ENCODE data around the gene NFS1. TPM values are rescaled to one million over a fixed set of nuclear protein-coding genes. Genes with fewer than 3 reads are reported as not detected.
A peak's percentile ranks its signal among the peaks of the same experiment; 100 is the strongest.

The NFS1 gene
- total RNA-seq, 1 experiment from 2014 or later: 75.8 TPM

DNA sequence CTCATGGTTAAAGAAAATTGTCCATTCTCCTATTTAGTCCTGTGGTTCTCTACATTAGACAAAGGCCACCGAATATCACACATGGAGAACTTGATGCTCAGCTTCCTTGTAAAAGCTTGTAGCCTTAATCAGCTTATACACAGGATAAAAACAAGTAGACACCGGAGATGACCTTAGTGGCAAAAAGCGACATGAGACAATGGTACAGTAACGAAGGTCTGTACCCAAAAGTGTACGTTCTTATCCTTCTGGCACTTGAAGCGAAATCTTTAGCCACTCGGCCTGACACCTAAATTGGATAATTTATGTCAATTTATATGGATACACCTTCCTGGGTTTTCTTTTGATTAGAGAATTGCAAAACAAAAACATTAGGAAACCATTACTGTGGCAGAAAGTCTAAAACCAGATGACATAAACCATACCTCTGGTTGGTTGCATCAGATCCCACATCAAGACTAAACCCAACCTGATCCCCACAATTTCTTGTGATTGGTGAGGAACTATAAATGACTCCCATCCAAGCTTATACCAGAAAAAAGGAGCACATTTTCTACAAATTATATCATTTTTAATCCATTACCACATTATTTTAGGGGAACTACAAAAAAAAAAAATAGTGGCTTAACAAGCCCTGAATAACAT lies 36.8 kb upstream of the NFS1 start:
- Histone ChIP-seq H3F3A (ENCODE audit: low read length, unreplicated experiment) (no peaks in the 10 kb centered on the region), H2AFZ (ENCODE audit: low read length) (no peak overlapping the region), H3K9me3 (ENCODE audit: low read length) (no peaks in the 10 kb centered on the region), H3K9ac (ENCODE audit: low read length) (no peak overlapping the region), H3K4me2 (ENCODE audit: low read length) (peak overlapping the region; percentile 20), H3K79me2 (ENCODE audit: low read length) (peaks cover 100% of the 10 kb centered on the region), H3K4me3 (ENCODE audit: low read length) (peak overlapping the region; percentile 15; the same call in 1 of the 2 replicates), H4K20me1 (ENCODE audit: low read length) (peaks cover 87% of the 10 kb centered on the region), H3K9me2 (replicated peaks; ENCODE audit: low read length) (no peaks in the 10 kb centered on the region), H3K4me1 (ENCODE audit: insufficient read depth, low read length) (peaks cover 37% of the 10 kb centered on the region), H3K27me3 (ENCODE audit: low read length) (no peaks in the 10 kb centered on the region), H3K27ac (ENCODE audit: low read length) (no peak overlapping the region), H3K36me3 (ENCODE audit: low read depth, low read length) (peaks cover 86% of the 10 kb centered on the region)
- intact Hi-C loops (cut with micrococcal nuclease): no loop called here
- ChIA-PET POLR2A (ENCODE audit: unreplicated experiment) (no interaction called here), CTCF (no interaction called here)
- TF ChIP-seq CTCF (conservative IDR thresholded peaks at IDR 0.05; ENCODE audit: low read depth, low read length) (no peak), EZH2 (IDR thresholded peaks at IDR 0.05; ENCODE audit: low read length, unreplicated experiment) (no peak), EZH2phosphoT487 (IDR thresholded peaks at IDR 0.05; ENCODE audit: borderline replicate concordance, low read length) (no peak)
- no peak for ATAC-seq
- DNase-seq: no peak
- BruUV-seq (replicated peaks): no TSS peak

GRCh38 chr20:35734777-35735649 lies 35.9 kb upstream of the NFS1 start:
- ATAC-seq: no peak
- no TSS peak for BruUV-seq (replicated peaks)
- intact Hi-C loops (cut with micrococcal nuclease): no loop called here

More at GRCh38 chr20:35734777-35735649, 35.9 kb upstream of the NFS1 start:
- Histone ChIP-seq H3K79me2 (ENCODE audit: low read length) (peaks cover 100% of the 10 kb centered on the region), H3K4me2 (ENCODE audit: low read length) (no peak overlapping the region), H3K9me2 (replicated peaks; ENCODE audit: low read length) (no peaks in the 10 kb centered on the region), H3K36me3 (ENCODE audit: low read depth, low read length) (peaks cover 87% of the 10 kb centered on the region), H3K9me3 (ENCODE audit: low read length) (no peaks in the 10 kb centered on the region), H3K27me3 (ENCODE audit: low read length) (no peaks in the 10 kb centered on the region), H3K9ac (ENCODE audit: low read length) (no peak overlapping the region), H3K4me1 (ENCODE audit: insufficient read depth, low read length) (peaks cover 32% of the 10 kb centered on the region), H2AFZ (ENCODE audit: low read length) (no peak overlapping the region), H3F3A (ENCODE audit: low read length, unreplicated experiment) (no peaks in the 10 kb centered on the region), H3K4me3 (ENCODE audit: low read length) (no peak overlapping the region), H3K27ac (ENCODE audit: low read length) (no peak overlapping the region), H4K20me1 (ENCODE audit: low read length) (peaks cover 88% of the 10 kb centered on the region)
- ChIA-PET POLR2A (ENCODE audit: unreplicated experiment) (interaction anchor here (0.5 to 0.9 kb wide), 3 partner anchors 24 to 280 kb away, joined by 3 to 9 read pairs (median 3); partner anchors contain the start of gene CEP250), CTCF (no interaction called here)
- no peak for DNase-seq
- TF ChIP-seq CTCF (conservative IDR thresholded peaks at IDR 0.05; ENCODE audit: low read depth, low read length) (no peak), EZH2phosphoT487 (IDR thresholded peaks at IDR 0.05; ENCODE audit: borderline replicate concordance, low read length) (no peak), EZH2 (IDR thresholded peaks at IDR 0.05; ENCODE audit: low read length, unreplicated experiment) (no peak)

Data from PC-3 (cell line).